HG02642 (cell line): ENCODE data around the gene SEPHS1.
"Not testable (repeated sequence)": the region's sequence is repeated elsewhere in the genome, so short reads cannot be mapped to it uniquely, and the experiment has no call there.

Source experiments
- ATAC-seq: cut with Tn5 transposase; IDR thresholded peaks from one replicate; pipeline ENCODE4 v1.9.1; 2021; ENCODE audit warnings: mild to moderate bottlenecking; ENCODE audit not compliant: unreplicated experiment, poor library complexity

Gene SEPHS1

GRCh38 chr10:13291821-13292773, 56.0 kb downstream of the SEPHS1 start:
- no peak for ATAC-seq

- no peak for ATAC-seq
Observed at GRCh38 chr10:13291061-13291460, 57.0 kb downstream of the SEPHS1 start.

DNA sequence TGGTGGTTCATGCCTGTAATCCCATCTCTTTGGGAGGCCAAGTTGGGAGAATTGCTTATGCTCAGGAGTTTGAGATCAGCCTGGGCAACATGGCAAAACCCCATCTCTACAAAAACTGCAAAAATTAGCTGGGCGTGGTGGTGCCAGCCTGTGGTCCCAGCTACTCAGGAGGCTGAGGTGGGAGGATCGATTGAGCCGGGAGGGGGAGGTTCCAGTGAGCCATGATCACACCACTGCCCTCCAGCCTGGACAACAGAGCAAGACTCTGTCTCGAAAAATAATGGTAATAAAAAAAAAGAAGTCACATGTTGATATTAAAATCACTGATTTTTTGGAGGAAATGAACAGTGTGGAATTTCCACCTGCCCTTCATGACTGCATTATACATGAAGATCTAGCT, 64.0 kb downstream of the SEPHS1 start:
- ATAC-seq: no peak

DNA sequence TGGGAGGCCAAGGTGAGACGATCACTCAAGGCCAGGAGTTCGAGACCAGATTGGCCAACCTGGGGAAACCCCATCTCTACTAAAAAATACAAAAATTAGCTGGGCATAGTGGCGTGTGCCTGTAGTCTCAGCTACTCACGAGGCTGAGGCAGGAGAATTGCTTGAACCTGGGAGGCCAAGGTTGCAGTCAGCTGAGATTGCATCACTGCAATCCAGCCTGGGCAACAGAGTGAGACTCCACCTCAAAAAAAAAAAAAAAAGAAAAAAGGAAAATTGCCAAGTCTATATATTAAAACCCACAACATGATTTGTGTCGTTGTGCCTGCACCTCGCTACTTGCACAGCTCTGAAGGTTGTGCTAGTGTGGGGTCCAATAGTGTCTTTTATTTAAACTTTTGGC, 65.7 kb downstream of the SEPHS1 start:
- ATAC-seq: not testable (repeated sequence)

- no peak for ATAC-seq
Observed at GRCh38 chr10:13276749-13277365, 71.2 kb downstream of the SEPHS1 start.

DNA sequence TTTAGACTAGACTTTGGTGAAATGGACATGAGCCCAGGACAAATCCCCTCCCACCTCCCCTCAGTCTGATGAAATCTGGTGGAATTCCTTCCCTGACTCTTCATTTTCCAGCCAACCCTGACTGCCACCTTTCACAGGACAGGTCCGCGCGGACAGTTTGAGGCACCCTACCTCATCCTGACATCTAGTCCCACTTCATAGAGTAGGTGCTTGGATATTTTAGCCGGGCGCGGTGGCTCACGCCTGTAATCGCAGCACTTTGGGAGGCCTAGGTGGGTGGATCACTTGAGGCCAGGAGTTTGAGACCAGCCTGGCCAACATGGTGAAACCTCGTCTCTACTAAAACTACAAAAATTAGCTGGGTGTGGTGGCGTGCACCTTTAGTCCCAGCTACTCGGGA, 71.9 kb downstream of the SEPHS1 start:
- ATAC-seq: not testable (repeated sequence)

GRCh38 chr10:13272164-13272571, 75.9 kb downstream of the SEPHS1 start:
- ATAC-seq: no peak

DNA sequence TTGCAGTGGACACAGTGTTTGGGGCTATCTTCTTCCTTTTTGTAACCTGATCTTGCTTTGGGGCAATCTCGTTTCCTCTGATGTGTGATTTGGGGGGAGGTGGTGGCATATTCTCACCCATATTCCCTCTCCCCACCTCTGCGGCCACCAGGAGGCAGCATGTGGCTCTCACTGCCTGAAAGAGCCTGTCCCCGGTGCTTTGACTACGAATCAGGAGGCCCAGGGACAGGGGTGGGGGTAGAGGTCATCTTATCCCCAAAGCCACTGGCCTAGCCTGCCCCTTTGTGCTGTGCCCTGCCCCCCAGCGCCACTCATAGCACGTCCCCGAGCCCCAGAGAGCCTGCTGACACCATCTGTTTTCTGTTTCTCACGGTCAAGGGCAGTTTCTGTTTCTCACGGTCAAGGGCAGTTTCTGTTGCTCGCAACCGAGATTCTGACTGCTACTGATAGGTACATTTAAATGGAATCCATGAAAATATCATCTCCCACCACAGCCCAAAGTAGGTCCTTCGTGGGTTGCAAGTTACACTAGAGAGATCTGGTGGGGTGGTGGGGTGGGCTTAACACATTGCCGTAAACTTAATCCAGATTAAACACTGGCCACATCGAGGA, 76.4 kb downstream of the SEPHS1 start:
- ATAC-seq: peak; percentile 85

DNA sequence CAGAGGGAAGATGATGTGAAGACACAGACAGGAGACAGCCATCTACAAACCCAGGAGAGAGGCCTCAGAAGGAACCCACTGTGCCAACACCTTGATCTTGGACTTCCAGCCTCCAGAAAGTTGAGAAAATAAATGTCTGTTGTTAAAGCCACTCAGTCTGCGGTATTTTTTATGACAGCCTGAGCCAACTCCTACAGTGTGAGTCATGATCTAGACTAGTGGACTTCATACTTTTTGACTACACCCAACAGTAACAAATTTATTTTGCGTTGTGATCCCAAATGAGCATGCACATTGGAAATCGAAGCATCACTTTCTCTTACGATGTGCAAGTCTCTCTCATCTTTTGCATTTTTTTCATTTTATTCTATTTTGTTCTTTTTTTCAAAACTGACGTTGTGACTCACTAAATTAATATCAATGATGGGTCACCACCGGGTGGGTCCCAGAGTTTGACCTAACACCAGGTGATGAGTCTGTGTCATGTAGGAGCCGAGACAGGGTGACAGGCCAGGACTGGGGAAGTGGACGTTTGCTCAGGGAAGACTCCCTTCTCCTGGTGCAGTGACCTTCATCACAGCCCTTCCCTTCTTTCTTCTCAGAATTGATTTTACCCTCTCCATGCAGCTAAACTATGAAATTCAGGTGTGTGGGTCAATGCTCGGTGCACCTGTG, 77.1 kb downstream of the SEPHS1 start:
- peak; percentile 9 for ATAC-seq

DNA sequence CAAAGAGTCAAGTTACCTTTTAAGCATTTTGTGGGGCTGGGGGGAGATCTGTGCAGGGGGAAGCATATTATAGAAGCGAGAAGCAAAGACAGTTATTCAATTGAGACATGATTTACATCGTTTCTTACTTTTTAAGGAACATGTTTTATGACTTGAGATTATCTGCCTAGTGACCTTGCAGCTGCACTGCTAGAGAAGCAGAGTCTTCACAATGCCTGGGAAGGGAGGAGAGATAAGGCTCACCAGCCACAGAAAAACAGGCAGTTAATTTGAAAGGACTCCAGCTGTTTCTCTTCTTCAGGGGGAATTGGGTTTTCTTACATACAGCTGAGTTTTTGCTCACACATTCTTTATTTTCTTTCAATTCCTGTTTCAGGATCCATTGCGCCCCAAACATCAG, 79.3 kb downstream of the SEPHS1 start:
- no peak for ATAC-seq

- no peak for ATAC-seq
Observed at GRCh38 chr10:13268310-13268709, 79.8 kb downstream of the SEPHS1 start.
